ENCODE data around the gene TRPC4AP.

Gene TRPC4AP

GRCh38 chr20:34995192-34995591, 97.4 kb downstream of the TRPC4AP start:
- Histone ChIP-seq H3K27me3 (ENCODE audit: insufficient read depth, insufficient read length) (no peaks in the 10 kb centered on the region), H3K4me3 (ENCODE audit: insufficient read length, low read depth) (no peak overlapping the region), H3K36me3 (ENCODE audit: insufficient read depth, insufficient read length, low read length) (peaks cover 83% of the 10 kb centered on the region), H3K9ac (ENCODE audit: insufficient read length, low read depth) (no peak overlapping the region), H3K9me3 (ENCODE audit: insufficient read depth, low read length) (no peaks in the 10 kb centered on the region), H3K4me1 (ENCODE audit: insufficient read depth, insufficient read length) (peaks cover 17% of the 10 kb centered on the region)
- no peak for DNase-seq (ENCODE audit: low read depth, low spot score)
- TF ChIP-seq YY1 (IDR thresholded peaks at IDR 0.05; ENCODE audit: insufficient read depth, insufficient read length) = no peak

- no peaks in the 10 kb centered on the region for H3K27me3 ChIP-seq (ENCODE audit: insufficient read depth, insufficient read length)
- H3K9ac ChIP-seq (ENCODE audit: insufficient read length, low read depth) = no peak overlapping the region
- no peaks in the 10 kb centered on the region for H3K9me3 ChIP-seq (ENCODE audit: insufficient read depth, low read length)
- H3K4me3 ChIP-seq (ENCODE audit: insufficient read length, low read depth) = no peak overlapping the region
- DNase-seq (ENCODE audit: low read depth, low spot score) = no peak
- peaks cover 81% of the 10 kb centered on the region for H3K36me3 ChIP-seq (ENCODE audit: insufficient read depth, insufficient read length, low read length)
- H3K4me1 ChIP-seq (ENCODE audit: insufficient read depth, insufficient read length) = peaks cover 17% of the 10 kb centered on the region
- TF ChIP-seq SUZ12 (IDR thresholded peaks at IDR 0.05; ENCODE audit: extremely low read depth, insufficient read depth, insufficient read length) (no peak), ZNF274 (IDR thresholded peaks at IDR 0.05; ENCODE audit: low read depth, low read length) (no peak), YY1 (IDR thresholded peaks at IDR 0.05; ENCODE audit: insufficient read depth, insufficient read length) (no peak)
These were observed 98.0 kb downstream of the TRPC4AP start for GRCh38 chr20:34994509-34995131.

GRCh38 chr20:34993941-34994508, 98.6 kb downstream of the TRPC4AP start:
- DNase-seq (ENCODE audit: low read depth, low spot score) = no peak
- Histone ChIP-seq H3K4me3 (ENCODE audit: insufficient read length, low read depth) (no peak overlapping the region), H3K36me3 (ENCODE audit: insufficient read depth, insufficient read length, low read length) (peaks cover 81% of the 10 kb centered on the region), H3K9me3 (ENCODE audit: insufficient read depth, low read length) (no peaks in the 10 kb centered on the region), H3K4me1 (ENCODE audit: insufficient read depth, insufficient read length) (peaks cover 17% of the 10 kb centered on the region), H3K27me3 (ENCODE audit: insufficient read depth, insufficient read length) (no peaks in the 10 kb centered on the region), H3K9ac (ENCODE audit: insufficient read length, low read depth) (no peak overlapping the region)
- TF ChIP-seq SUZ12 (IDR thresholded peaks at IDR 0.05; ENCODE audit: extremely low read depth, insufficient read depth, insufficient read length) (no peak), ZNF274 (IDR thresholded peaks at IDR 0.05; ENCODE audit: low read depth, low read length) (no peak), YY1 (IDR thresholded peaks at IDR 0.05; ENCODE audit: insufficient read depth, insufficient read length) (no peak)

GRCh38 chr20:34992751-34993417, 99.7 kb downstream of the TRPC4AP start:
- H3K9me3 ChIP-seq (ENCODE audit: insufficient read depth, low read length) = no peaks in the 10 kb centered on the region
- H3K4me1 ChIP-seq (ENCODE audit: insufficient read depth, insufficient read length) = peaks cover 7% of the 10 kb centered on the region
- DNase-seq (ENCODE audit: low read depth, low spot score) = no peak
- peaks cover 69% of the 10 kb centered on the region for H3K36me3 ChIP-seq (ENCODE audit: insufficient read depth, insufficient read length, low read length)
- no peak overlapping the region for H3K9ac ChIP-seq (ENCODE audit: insufficient read length, low read depth)
- no peak overlapping the region for H3K4me3 ChIP-seq (ENCODE audit: insufficient read length, low read depth)
- no peak for TF ChIP-seq YY1 (IDR thresholded peaks at IDR 0.05; ENCODE audit: insufficient read depth, insufficient read length)
- no peaks in the 10 kb centered on the region for H3K27me3 ChIP-seq (ENCODE audit: insufficient read depth, insufficient read length)

GRCh38 chr20:34990661-34991214, 101.9 kb downstream of the TRPC4AP start:
- no peak for TF ChIP-seq YY1 (IDR thresholded peaks at IDR 0.05; ENCODE audit: insufficient read depth, insufficient read length)
- no peak for TF ChIP-seq SUZ12 (IDR thresholded peaks at IDR 0.05; ENCODE audit: extremely low read depth, insufficient read depth, insufficient read length)
- no peak for TF ChIP-seq ZNF274 (IDR thresholded peaks at IDR 0.05; ENCODE audit: low read depth, low read length)
- Histone ChIP-seq H3K36me3 (ENCODE audit: insufficient read depth, insufficient read length, low read length) (peaks cover 50% of the 10 kb centered on the region), H3K4me1 (ENCODE audit: insufficient read depth, insufficient read length) (peaks cover 13% of the 10 kb centered on the region), H3K9ac (ENCODE audit: insufficient read length, low read depth) (no peak overlapping the region), H3K9me3 (ENCODE audit: insufficient read depth, low read length) (no peaks in the 10 kb centered on the region), H3K27me3 (ENCODE audit: insufficient read depth, insufficient read length) (peaks cover 12% of the 10 kb centered on the region), H3K4me3 (ENCODE audit: insufficient read length, low read depth) (no peak overlapping the region)
- no peak for DNase-seq (ENCODE audit: low read depth, low spot score)

GRCh38 chr20:34990231-34990630, 102.4 kb downstream of the TRPC4AP start:
- Histone ChIP-seq H3K36me3 (ENCODE audit: insufficient read depth, insufficient read length, low read length) (peaks cover 45% of the 10 kb centered on the region), H3K9me3 (ENCODE audit: insufficient read depth, low read length) (no peaks in the 10 kb centered on the region), H3K4me3 (ENCODE audit: insufficient read length, low read depth) (no peak overlapping the region), H3K4me1 (ENCODE audit: insufficient read depth, insufficient read length) (peaks cover 18% of the 10 kb centered on the region), H3K27me3 (ENCODE audit: insufficient read depth, insufficient read length) (peaks cover 17% of the 10 kb centered on the region), H3K9ac (ENCODE audit: insufficient read length, low read depth) (no peak overlapping the region)
- no peak for DNase-seq (ENCODE audit: low read depth, low spot score)
- TF ChIP-seq SUZ12 (IDR thresholded peaks at IDR 0.05; ENCODE audit: extremely low read depth, insufficient read depth, insufficient read length) (no peak), ZNF274 (IDR thresholded peaks at IDR 0.05; ENCODE audit: low read depth, low read length) (no peak), YY1 (IDR thresholded peaks at IDR 0.05; ENCODE audit: insufficient read depth, insufficient read length) (no peak)

GRCh38 chr20:34989670-34990069, 102.9 kb downstream of the TRPC4AP start:
- no peaks in the 10 kb centered on the region for H3K9me3 ChIP-seq (ENCODE audit: insufficient read depth, low read length)
- no peak for DNase-seq (ENCODE audit: low read depth, low spot score)
- TF ChIP-seq SUZ12 (IDR thresholded peaks at IDR 0.05; ENCODE audit: extremely low read depth, insufficient read depth, insufficient read length) (no peak), ZNF274 (IDR thresholded peaks at IDR 0.05; ENCODE audit: low read depth, low read length) (no peak), YY1 (IDR thresholded peaks at IDR 0.05; ENCODE audit: insufficient read depth, insufficient read length) (no peak)
- H3K27me3 ChIP-seq (ENCODE audit: insufficient read depth, insufficient read length) = peaks cover 22% of the 10 kb centered on the region
- peaks cover 39% of the 10 kb centered on the region for H3K36me3 ChIP-seq (ENCODE audit: insufficient read depth, insufficient read length, low read length)
- peaks cover 23% of the 10 kb centered on the region for H3K4me1 ChIP-seq (ENCODE audit: insufficient read depth, insufficient read length)
- no peak overlapping the region for H3K4me3 ChIP-seq (ENCODE audit: insufficient read length, low read depth)
- H3K9ac ChIP-seq (ENCODE audit: insufficient read length, low read depth) = no peak overlapping the region

Data from NT2/D1 (cell line).